ENCODE results near the gene RLN3. TPM values are rescaled to one million over a fixed set of nuclear protein-coding genes. Genes with fewer than 3 reads are reported as not detected.

The RLN3 gene
- total RNA-seq, 2 experiments from 2014 or later: not detected

DNA sequence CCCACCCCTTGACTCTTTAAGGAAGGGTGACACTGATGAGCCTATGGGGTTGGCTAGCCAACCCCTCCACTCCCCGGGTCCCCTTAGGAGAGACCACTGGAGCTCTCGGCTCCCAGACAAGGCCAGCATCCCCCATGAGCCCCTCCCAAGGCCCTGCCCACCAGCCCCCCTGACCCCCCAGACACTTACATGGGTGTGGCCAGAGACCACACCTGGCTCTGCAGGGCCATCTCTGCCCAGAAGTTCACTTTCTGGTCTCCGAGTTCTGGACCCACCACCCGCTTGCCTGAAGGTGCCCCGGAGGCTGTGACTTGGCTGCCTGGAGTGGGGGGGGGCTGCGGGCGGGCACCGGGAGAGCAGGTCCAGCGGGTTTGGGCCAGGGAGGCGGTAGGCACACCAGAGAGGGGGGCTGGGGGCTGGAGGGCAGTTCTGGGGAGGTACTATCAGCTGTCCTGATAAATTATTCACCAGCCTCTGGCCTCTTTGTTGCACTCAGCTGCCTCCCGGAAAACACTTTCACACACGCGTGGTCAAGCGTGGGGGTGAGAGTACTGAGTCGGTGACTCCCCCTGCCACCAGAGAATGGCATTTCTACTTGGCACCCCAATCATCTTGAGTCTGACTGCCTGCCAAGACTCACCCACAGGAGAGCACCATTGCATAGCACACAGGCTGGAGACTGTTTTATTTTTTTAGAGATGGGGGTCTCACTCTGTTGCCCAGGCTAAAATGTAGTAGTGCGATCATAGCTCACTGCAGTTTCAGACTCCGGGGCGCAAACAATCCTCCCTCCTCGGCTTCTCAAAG, 34.0 kb downstream of the RLN3 start, which contains the start of gene PALM3:
TSS of gene PALM3 (minus strand) at position 326 of the 807 bp plus-strand sequence. CDS start at position 230, 96 bp downstream.
- H3K27ac Mint-ChIP-seq: no peak within 1 kb of the TSS
- H3K9me3 Mint-ChIP-seq: no peaks in the 10 kb centered on the region
- H3K4me1 Mint-ChIP-seq: peaks cover 14% of the 10 kb centered on the region
- POLR2A ChIA-PET: no interaction called here
- no peaks in the 10 kb centered on the region for H3K36me3 Mint-ChIP-seq (ENCODE audit: low read depth)
- DNase-seq: no peak
- CTCF ChIA-PET: interaction anchor here (6.1 kb wide), 1 partner anchor 9 kb away, joined by 82 read pairs; the partner anchor contains the start of gene MISP3
- peaks cover 41% of the 10 kb centered on the region for H3K27me3 Mint-ChIP-seq
- H3K4me3 Mint-ChIP-seq: no peak within 1 kb of the TSS

- no peak overlapping the region for H3K4me3 Mint-ChIP-seq
- no peak for DNase-seq
- ChIA-PET POLR2A (no interaction called here), CTCF (no interaction called here)
- peaks cover 13% of the 10 kb centered on the region for H3K4me1 Mint-ChIP-seq
- no peaks in the 10 kb centered on the region for H3K36me3 Mint-ChIP-seq (ENCODE audit: low read depth)
- no peak overlapping the region for H3K27ac Mint-ChIP-seq
- H3K9me3 Mint-ChIP-seq: no peaks in the 10 kb centered on the region
- peaks cover 38% of the 10 kb centered on the region for H3K27me3 Mint-ChIP-seq
Measured at GRCh38 chr19:14062558-14062855, 34.6 kb downstream of the RLN3 start.

- Mint-ChIP-seq H3K27me3 (peaks cover 32% of the 10 kb centered on the region), H3K9me3 (no peaks in the 10 kb centered on the region), H3K4me3 (no peak overlapping the region), H3K36me3 (ENCODE audit: low read depth) (no peaks in the 10 kb centered on the region), H3K4me1 (peaks cover 9% of the 10 kb centered on the region), H3K27ac (no peak overlapping the region)
- ChIA-PET POLR2A (no interaction called here), CTCF (interaction anchor here (0.6 to 0.8 kb wide), 2 partner anchors 9 to 17 kb away, joined by 3 to 4 read pairs; no protein-coding TSS in a partner anchor)
- DNase-seq: no peak
Measured at GRCh38 chr19:14063105-14063504, 35.2 kb downstream of the RLN3 start.

DNA sequence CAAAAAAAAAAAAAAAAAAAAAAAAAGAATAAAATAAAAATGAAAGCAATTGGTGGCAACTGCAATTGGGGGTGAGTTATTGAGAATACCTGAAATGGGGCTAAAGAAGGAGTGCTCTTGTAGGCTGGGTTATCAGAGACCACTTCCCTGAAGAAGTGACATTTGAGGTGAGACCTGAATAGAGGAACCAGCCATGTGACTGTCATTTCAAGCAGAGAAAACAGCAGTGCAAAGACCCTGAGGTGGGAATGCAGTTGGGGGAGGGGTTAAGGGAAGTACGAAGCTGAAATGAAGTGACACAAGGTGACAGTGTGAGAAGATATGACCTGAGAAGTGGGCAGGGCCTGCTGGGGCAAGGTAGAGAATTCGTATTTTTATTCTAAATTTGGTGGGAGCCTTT, 38.2 kb downstream of the RLN3 start:
- no peak for DNase-seq
- Mint-ChIP-seq H3K4me1 (no peaks in the 10 kb centered on the region), H3K9me3 (no peaks in the 10 kb centered on the region), H3K4me3 (no peak overlapping the region), H3K27ac (no peak overlapping the region), H3K27me3 (peaks cover 18% of the 10 kb centered on the region), H3K36me3 (ENCODE audit: low read depth) (no peaks in the 10 kb centered on the region)
- ChIA-PET CTCF (interaction anchor here (1.4 kb wide), 1 partner anchor 18 kb away, joined by 3 read pairs; no protein-coding TSS in a partner anchor), POLR2A (no interaction called here)

DNA sequence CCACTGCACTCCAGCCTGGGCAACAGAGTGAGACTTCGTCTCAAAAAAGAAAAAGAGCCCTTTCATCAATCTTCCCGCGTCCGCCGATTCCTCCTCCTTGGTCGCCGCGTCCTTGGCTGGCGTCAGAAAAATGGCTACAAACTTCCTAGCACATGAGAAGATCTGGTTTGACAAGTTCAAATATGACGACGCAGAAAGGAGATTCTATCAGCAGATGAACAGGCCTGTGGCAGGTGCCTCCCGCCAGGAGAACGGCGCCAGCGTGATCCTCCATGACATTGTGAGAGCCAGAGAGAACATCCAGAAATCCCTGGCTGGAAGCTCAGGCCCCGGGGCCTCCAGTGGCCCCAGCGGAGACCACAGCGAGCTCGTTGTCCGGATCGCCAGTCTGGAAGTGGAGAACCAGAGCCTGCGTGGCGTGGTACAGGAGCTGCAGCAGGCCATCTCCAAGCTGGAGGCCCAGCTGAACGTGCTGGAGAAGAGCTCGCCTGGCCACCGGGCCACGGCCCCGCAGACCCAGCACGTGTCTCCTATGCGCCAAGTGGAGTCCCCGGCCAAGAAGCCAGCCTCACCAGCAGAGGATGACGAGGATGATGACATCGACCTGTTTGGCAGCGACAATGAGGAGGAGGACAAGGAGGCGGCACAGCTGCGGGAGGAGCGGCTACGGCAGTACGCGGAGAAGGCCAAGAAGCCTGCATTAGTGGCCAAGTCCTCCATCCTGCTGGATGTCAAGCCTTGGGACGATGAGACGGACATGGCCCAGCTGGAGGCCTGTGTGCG, 42.5 kb downstream of the RLN3 start:
- POLR2A ChIA-PET: no interaction called here
- H3K27ac Mint-ChIP-seq: no peak overlapping the region
- CTCF ChIA-PET: interaction anchor here (0.6 to 6.9 kb wide), 9 partner anchors 11 to 434 kb away, joined by 3 to 82 read pairs (median 15); partner anchors contain the start of genes ASF1B, C19orf67, NANOS3 and PALM3
- no peaks in the 10 kb centered on the region for H3K36me3 Mint-ChIP-seq (ENCODE audit: low read depth)
- no peak overlapping the region for H3K4me3 Mint-ChIP-seq
- H3K9me3 Mint-ChIP-seq: no peaks in the 10 kb centered on the region
- H3K27me3 Mint-ChIP-seq: peaks cover 17% of the 10 kb centered on the region
- DNase-seq: no peak
- peaks cover 22% of the 10 kb centered on the region for H3K4me1 Mint-ChIP-seq

DNA sequence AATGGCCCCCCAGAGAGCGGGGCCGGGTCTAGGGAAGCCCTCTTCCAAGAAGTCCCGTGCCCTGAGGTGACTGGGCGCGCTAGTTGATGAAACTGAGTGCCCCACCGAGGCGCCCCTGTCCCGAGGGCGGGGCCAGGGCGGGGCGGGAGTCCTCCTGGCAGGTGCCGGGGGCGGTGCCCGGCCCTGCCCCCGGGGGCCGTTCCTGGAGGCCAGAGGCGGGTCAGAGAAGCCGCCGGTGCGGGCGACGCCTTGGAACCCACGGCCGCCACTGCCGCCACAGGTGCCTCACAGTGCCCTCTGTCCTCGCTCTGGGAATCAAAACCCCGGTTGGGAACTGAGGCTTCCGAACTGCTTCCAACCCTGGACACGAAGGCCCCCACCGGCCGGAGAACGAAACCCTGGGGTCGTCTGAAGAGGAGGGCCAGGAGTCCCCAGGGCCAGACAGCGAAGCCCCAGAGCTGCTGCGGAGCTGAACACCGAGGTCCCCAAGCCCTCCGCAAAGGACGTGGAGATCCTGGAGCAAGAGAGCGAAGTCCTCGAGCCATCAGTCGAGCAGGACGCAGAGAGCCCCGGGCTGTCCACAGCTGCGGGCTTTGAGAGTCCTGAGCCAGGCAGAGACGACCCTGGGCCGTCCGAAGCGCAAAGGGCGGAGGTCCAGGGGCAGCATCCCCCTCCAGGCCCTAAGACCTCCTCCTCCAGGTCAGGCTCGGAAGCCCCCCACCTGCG, 44.8 kb downstream of the RLN3 start, which contains the start of gene MISP3:
TSS of gene MISP3 (plus strand) at position 252 of the 726 bp plus-strand sequence. CDS start 524 bp downstream, outside the sequence.
- H3K27me3 Mint-ChIP-seq: peaks cover 13% of the 10 kb centered on the region
- peak within 1 kb of the TSS; percentile 62 for H3K27ac Mint-ChIP-seq
- peak within 1 kb of the TSS; percentile 84 for H3K4me3 Mint-ChIP-seq
- peak; percentile 24 for DNase-seq
- H3K4me1 Mint-ChIP-seq: peaks cover 27% of the 10 kb centered on the region
- ChIA-PET CTCF (interaction anchor here (0.6 to 6.9 kb wide), 23 partner anchors 9 to 821 kb away, joined by 3 to 82 read pairs (median 6); partner anchors contain the start of genes ASF1B, C19orf67, IL27RA and NANOS3), POLR2A (no interaction called here)
- H3K36me3 Mint-ChIP-seq (ENCODE audit: low read depth): no peaks in the 10 kb centered on the region
- no peaks in the 10 kb centered on the region for H3K9me3 Mint-ChIP-seq

GRCh38 chr19:14073261-14073924, 45.4 kb downstream of the RLN3 start:
- H3K4me3 Mint-ChIP-seq: peak overlapping the region; percentile 84
- peak; percentile 75 for DNase-seq
- H3K27me3 Mint-ChIP-seq: peaks cover 13% of the 10 kb centered on the region
- POLR2A ChIA-PET: no interaction called here
- peak overlapping the region; percentile 48 for H3K27ac Mint-ChIP-seq
- H3K9me3 Mint-ChIP-seq: no peaks in the 10 kb centered on the region
- CTCF ChIA-PET: interaction anchor here (0.7 to 6.9 kb wide), 22 partner anchors 8 to 286 kb away, joined by 3 to 82 read pairs (median 6); partner anchors contain the start of genes ASF1B, C19orf67, IL27RA and NANOS3
- H3K4me1 Mint-ChIP-seq: peaks cover 30% of the 10 kb centered on the region
- no peaks in the 10 kb centered on the region for H3K36me3 Mint-ChIP-seq (ENCODE audit: low read depth)

GRCh38 chr19:14073925-14074838, 46.2 kb downstream of the RLN3 start:
- H3K4me3 Mint-ChIP-seq: peak overlapping the region; percentile 84
- H3K9me3 Mint-ChIP-seq: no peaks in the 10 kb centered on the region
- POLR2A ChIA-PET: no interaction called here
- peaks cover 13% of the 10 kb centered on the region for H3K27me3 Mint-ChIP-seq
- CTCF ChIA-PET: interaction anchor here (0.7 to 6.9 kb wide), 13 partner anchors 7 to 199 kb away, joined by 3 to 82 read pairs (median 15); partner anchors contain the start of genes ASF1B, C19orf67, NANOS3 and PALM3
- no peaks in the 10 kb centered on the region for H3K36me3 Mint-ChIP-seq (ENCODE audit: low read depth)
- peak overlapping the region; percentile 48 for H3K27ac Mint-ChIP-seq
- peaks cover 31% of the 10 kb centered on the region for H3K4me1 Mint-ChIP-seq
- peak; percentile 26 for DNase-seq

DNA sequence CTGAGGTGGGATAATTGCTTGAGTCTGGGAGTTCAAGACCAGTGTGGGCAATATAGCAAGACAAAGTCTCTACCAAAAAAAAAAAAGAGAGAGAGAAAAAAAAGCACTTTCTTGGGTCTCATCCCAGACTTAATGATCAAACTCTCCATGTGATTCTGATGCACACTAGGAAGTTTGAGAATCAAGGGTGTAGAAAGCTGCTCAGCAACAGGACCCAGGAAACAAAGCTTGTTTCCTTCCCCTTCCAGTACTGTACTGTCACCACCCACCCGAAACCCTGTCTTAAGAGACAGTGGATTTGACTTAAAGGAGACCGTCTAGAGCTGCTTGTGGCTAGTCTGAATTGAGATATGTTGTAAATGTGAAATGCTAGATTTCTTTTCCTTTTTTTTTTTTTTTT, 50.5 kb downstream of the RLN3 start:
- no peaks in the 10 kb centered on the region for H3K9me3 Mint-ChIP-seq
- no peak overlapping the region for H3K4me3 Mint-ChIP-seq
- H3K27ac Mint-ChIP-seq: no peak overlapping the region
- ChIA-PET CTCF (interaction anchor here (0.6 to 0.9 kb wide), 3 partner anchors 47 to 216 kb away, joined by 3 to 4 read pairs (median 3); partner anchors contain the start of gene IL27RA), POLR2A (no interaction called here)
- no peak for DNase-seq
- no peaks in the 10 kb centered on the region for H3K36me3 Mint-ChIP-seq (ENCODE audit: low read depth)
- H3K27me3 Mint-ChIP-seq: no peaks in the 10 kb centered on the region
- peaks cover 46% of the 10 kb centered on the region for H3K4me1 Mint-ChIP-seq

All from activated CD4-positive, alpha-beta T cell treated with anti-CD3 and anti-CD28 coated beads, Interleukin-2, amount 10 ng/mL, durations not matched to agents 7 days and 5 days (primary cell).